Measurements from ENCODE around the gene KIF12.

KIF12 gene

GRCh38 chr9:114071197-114071795 lies 27.8 kb downstream of the KIF12 start:
- H3K27ac ChIP-seq: no peak overlapping the region
- no peak for TF ChIP-seq CTCF (IDR thresholded peaks at IDR 0.05; ENCODE audit: low read depth, low read length)
- H3K27me3 ChIP-seq (ENCODE audit: insufficient read depth, low read depth, severe bottlenecking): no peaks in the 10 kb centered on the region
- no peaks in the 10 kb centered on the region for H3K36me3 ChIP-seq
- DNase-seq: no peak
- H3K9me3 ChIP-seq (ENCODE audit: severe bottlenecking): no peaks in the 10 kb centered on the region
- H3K4me3 ChIP-seq (ENCODE audit: low read depth, low read length): no peak overlapping the region

GRCh38 chr9:114070188-114071103 lies 28.6 kb downstream of the KIF12 start:
- no peaks in the 10 kb centered on the region for H3K27me3 ChIP-seq (ENCODE audit: insufficient read depth, low read depth, severe bottlenecking)
- no peaks in the 10 kb centered on the region for H3K9me3 ChIP-seq (ENCODE audit: severe bottlenecking)
- no peak for DNase-seq
- no peaks in the 10 kb centered on the region for H3K36me3 ChIP-seq
- no peak overlapping the region for H3K4me3 ChIP-seq (ENCODE audit: low read depth, low read length)
- TF ChIP-seq CTCF (IDR thresholded peaks at IDR 0.05; ENCODE audit: low read depth, low read length): no peak
- no peak overlapping the region for H3K27ac ChIP-seq

- Histone ChIP-seq H3K27ac (no peak overlapping the region), H3K9me3 (ENCODE audit: severe bottlenecking) (no peaks in the 10 kb centered on the region), H3K36me3 (no peaks in the 10 kb centered on the region), H3K27me3 (ENCODE audit: insufficient read depth, low read depth, severe bottlenecking) (no peaks in the 10 kb centered on the region), H3K4me3 (ENCODE audit: low read depth, low read length) (no peak overlapping the region)
- no peak for DNase-seq
- TF ChIP-seq CTCF (IDR thresholded peaks at IDR 0.05; ENCODE audit: low read depth, low read length): no peak
Measured at GRCh38 chr9:114069476-114070187, 29.5 kb downstream of the KIF12 start.

GRCh38 chr9:114065304-114065703 lies 33.8 kb downstream of the KIF12 start:
- Histone ChIP-seq H3K27me3 (ENCODE audit: insufficient read depth, low read depth, severe bottlenecking) (no peaks in the 10 kb centered on the region), H3K4me3 (ENCODE audit: low read depth, low read length) (no peak overlapping the region), H3K36me3 (no peaks in the 10 kb centered on the region), H3K9me3 (ENCODE audit: severe bottlenecking) (peaks cover 6% of the 10 kb centered on the region), H3K27ac (no peak overlapping the region)
- TF ChIP-seq CTCF (IDR thresholded peaks at IDR 0.05; ENCODE audit: low read depth, low read length): no peak
- DNase-seq: no peak

GRCh38 chr9:114061830-114062474 lies 37.1 kb downstream of the KIF12 start:
- Histone ChIP-seq H3K36me3 (no peaks in the 10 kb centered on the region), H3K27ac (no peak overlapping the region), H3K4me3 (ENCODE audit: low read depth, low read length) (no peak overlapping the region), H3K9me3 (ENCODE audit: severe bottlenecking) (peaks cover 6% of the 10 kb centered on the region), H3K27me3 (ENCODE audit: insufficient read depth, low read depth, severe bottlenecking) (no peaks in the 10 kb centered on the region)
- no peak for TF ChIP-seq CTCF (IDR thresholded peaks at IDR 0.05; ENCODE audit: low read depth, low read length)
- no peak for DNase-seq
